ENCODE results near the gene NDRG3. TPM values are rescaled to one million over a fixed set of nuclear protein-coding genes. Genes with fewer than 3 reads are reported as not detected.

Gene NDRG3
- total RNA-seq, 1 donor from 2014 or later, result 33.1 TPM

DNA sequence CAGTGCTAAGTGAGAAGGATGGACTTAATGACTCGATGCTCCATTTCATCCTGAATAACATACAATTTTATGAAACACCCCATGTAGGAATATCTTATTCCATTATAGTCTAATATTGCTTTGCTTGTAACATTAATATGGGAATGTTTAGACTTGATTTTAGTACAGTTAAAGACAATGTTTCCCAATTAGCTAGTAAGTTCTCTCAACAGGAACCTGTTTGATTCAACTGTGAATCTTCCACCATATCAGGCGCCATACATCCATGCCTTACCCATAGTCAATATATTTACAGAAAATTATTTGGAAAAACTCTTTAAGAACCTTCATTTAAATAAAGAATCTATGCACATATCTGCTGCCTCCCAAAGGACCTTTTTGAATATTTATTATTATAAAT lies 3.3 kb downstream of the NDRG3 start:
- H3K27me3 ChIP-seq (ENCODE audit: insufficient read depth, low read length), result no peaks in the 10 kb centered on the region
- peaks cover 11% of the 10 kb centered on the region for H3K4me1 Mint-ChIP-seq (ENCODE audit: low read depth, unreplicated experiment)
- H4K20me1 ChIP-seq (ENCODE audit: insufficient read depth, low read length), result peaks cover 28% of the 10 kb centered on the region

DNA sequence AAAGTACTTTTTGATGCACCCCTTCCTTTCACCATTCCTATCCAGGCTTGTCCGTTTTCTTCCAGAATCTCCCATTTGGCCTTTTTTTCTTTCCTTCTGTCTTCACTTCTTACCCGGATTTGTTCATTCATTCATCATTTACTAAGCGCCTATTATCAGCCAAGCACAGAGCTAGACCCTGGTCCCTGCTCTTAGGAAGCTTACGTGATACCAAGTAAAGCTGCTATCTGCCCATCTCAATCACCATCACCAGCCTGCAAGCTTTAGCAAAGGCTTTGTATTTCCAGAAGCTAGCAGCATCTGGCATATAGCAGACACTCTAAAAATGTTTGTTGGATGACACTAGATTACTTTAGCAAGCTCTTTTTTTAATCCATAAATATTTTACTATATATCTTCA lies 4.8 kb downstream of the NDRG3 start:
- H3K27me3 ChIP-seq (ENCODE audit: insufficient read depth, low read length), result no peaks in the 10 kb centered on the region
- no peak overlapping the region for H3K9ac ChIP-seq (ENCODE audit: low read length)
- H3K27ac Mint-ChIP-seq (ENCODE audit: unreplicated experiment), result no peak overlapping the region
- no peak overlapping the region for H3K4me3 Mint-ChIP-seq (ENCODE audit: unreplicated experiment)
- H3K4me3 ChIP-seq (ENCODE audit: insufficient read depth, low read depth, low read length), result no peak overlapping the region
- H3K36me3 Mint-ChIP-seq (ENCODE audit: low read depth, unreplicated experiment), result no peaks in the 10 kb centered on the region
- TF ChIP-seq, protein P1, sequence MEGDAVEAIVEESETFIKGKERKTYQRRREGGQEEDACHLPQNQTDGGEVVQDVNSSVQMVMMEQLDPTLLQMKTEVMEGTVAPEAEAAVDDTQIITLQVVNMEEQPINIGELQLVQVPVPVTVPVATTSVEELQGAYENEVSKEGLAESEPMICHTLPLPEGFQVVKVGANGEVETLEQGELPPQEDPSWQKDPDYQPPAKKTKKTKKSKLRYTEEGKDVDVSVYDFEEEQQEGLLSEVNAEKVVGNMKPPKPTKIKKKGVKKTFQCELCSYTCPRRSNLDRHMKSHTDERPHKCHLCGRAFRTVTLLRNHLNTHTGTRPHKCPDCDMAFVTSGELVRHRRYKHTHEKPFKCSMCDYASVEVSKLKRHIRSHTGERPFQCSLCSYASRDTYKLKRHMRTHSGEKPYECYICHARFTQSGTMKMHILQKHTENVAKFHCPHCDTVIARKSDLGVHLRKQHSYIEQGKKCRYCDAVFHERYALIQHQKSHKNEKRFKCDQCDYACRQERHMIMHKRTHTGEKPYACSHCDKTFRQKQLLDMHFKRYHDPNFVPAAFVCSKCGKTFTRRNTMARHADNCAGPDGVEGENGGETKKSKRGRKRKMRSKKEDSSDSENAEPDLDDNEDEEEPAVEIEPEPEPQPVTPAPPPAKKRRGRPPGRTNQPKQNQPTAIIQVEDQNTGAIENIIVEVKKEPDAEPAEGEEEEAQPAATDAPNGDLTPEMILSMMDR (IDR thresholded peaks at IDR 0.05; ENCODE audit: insufficient read depth, low read depth, low read length), result no peak
- no peak for TF ChIP-seq EZH2 (IDR thresholded peaks at IDR 0.05; ENCODE audit: insufficient read depth, low read length)
- peaks cover 40% of the 10 kb centered on the region for H4K20me1 ChIP-seq (ENCODE audit: insufficient read depth, low read length)
- no peaks in the 10 kb centered on the region for H3K79me2 ChIP-seq (ENCODE audit: insufficient read depth, low read length)
- H2AFZ ChIP-seq (ENCODE audit: low read depth, low read length), result no peak overlapping the region
- DNase-seq (ENCODE audit: low read depth) (no peak), FAIRE-seq (no peak)
- no peaks in the 10 kb centered on the region for H3K27me3 Mint-ChIP-seq (ENCODE audit: low read depth, unreplicated experiment)
- H3K9me3 Mint-ChIP-seq (ENCODE audit: unreplicated experiment), result no peaks in the 10 kb centered on the region
- H3K27ac ChIP-seq (ENCODE audit: low read depth, low read length), result no peak overlapping the region
- no peaks in the 10 kb centered on the region for H3K36me3 ChIP-seq (ENCODE audit: insufficient read depth, low read length)
- H3K9me3 ChIP-seq (ENCODE audit: insufficient read depth, low read depth, low read length), result no peaks in the 10 kb centered on the region
- peaks cover 13% of the 10 kb centered on the region for H3K4me1 Mint-ChIP-seq (ENCODE audit: low read depth, unreplicated experiment)
- no peak overlapping the region for H3K4me2 ChIP-seq (ENCODE audit: low read length)
- H3K4me1 ChIP-seq (ENCODE audit: insufficient read depth, low read length), result peaks cover 9% of the 10 kb centered on the region

More for the DNA sequence above, 3.3 kb downstream of the NDRG3 start:
- Histone ChIP-seq H3K9me3 (ENCODE audit: insufficient read depth, low read depth, low read length) (no peaks in the 10 kb centered on the region), H3K4me1 (ENCODE audit: insufficient read depth, low read length) (peaks cover 12% of the 10 kb centered on the region), H3K27ac (ENCODE audit: low read depth, low read length) (no peak overlapping the region), H3K4me2 (ENCODE audit: low read length) (no peak overlapping the region), H2AFZ (ENCODE audit: low read depth, low read length) (no peak overlapping the region), H3K79me2 (ENCODE audit: insufficient read depth, low read length) (no peaks in the 10 kb centered on the region), H3K36me3 (ENCODE audit: insufficient read depth, low read length) (no peaks in the 10 kb centered on the region), H3K9ac (ENCODE audit: low read length) (no peak overlapping the region), H3K4me3 (ENCODE audit: insufficient read depth, low read depth, low read length) (no peak overlapping the region)
- no peak for TF ChIP-seq EZH2 (IDR thresholded peaks at IDR 0.05; ENCODE audit: insufficient read depth, low read length)
- TF ChIP-seq, protein P1 (IDR thresholded peaks at IDR 0.05; ENCODE audit: insufficient read depth, low read depth, low read length), result no peak
- no peak overlapping the region for H3K4me3 Mint-ChIP-seq (ENCODE audit: unreplicated experiment)
- no peak overlapping the region for H3K27ac Mint-ChIP-seq (ENCODE audit: unreplicated experiment)
- no peaks in the 10 kb centered on the region for H3K36me3 Mint-ChIP-seq (ENCODE audit: low read depth, unreplicated experiment)
- DNase-seq (ENCODE audit: low read depth), result no peak
- no peaks in the 10 kb centered on the region for H3K27me3 Mint-ChIP-seq (ENCODE audit: low read depth, unreplicated experiment)
- no peaks in the 10 kb centered on the region for H3K9me3 Mint-ChIP-seq (ENCODE audit: unreplicated experiment)
- FAIRE-seq, result no peak

DNA sequence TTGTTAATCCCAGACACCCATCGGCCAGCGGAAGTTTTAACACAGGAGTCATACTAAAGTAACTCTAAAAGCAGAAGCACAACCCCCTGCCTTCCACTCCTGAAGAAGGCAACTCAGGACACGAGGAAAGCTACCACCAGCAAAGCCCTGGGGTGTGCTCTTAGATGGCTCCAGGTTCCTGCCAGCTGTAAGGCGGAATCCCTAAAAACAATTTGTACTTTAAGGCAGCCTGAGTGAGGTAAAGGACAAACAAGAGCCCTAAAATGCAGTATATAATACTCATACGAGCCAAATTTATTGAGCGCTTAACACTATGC lies 8.7 kb downstream of the NDRG3 start:
- Histone ChIP-seq H3K9ac (ENCODE audit: low read length) (no peak overlapping the region), H4K20me1 (ENCODE audit: insufficient read depth, low read length) (peaks cover 47% of the 10 kb centered on the region), H3K4me2 (ENCODE audit: low read length) (no peak overlapping the region), H3K27ac (ENCODE audit: low read depth, low read length) (no peak overlapping the region), H2AFZ (ENCODE audit: low read depth, low read length) (no peak overlapping the region), H3K4me3 (ENCODE audit: insufficient read depth, low read depth, low read length) (no peak overlapping the region), H3K36me3 (ENCODE audit: insufficient read depth, low read length) (no peaks in the 10 kb centered on the region), H3K27me3 (ENCODE audit: insufficient read depth, low read length) (no peaks in the 10 kb centered on the region), H3K9me3 (ENCODE audit: insufficient read depth, low read depth, low read length) (no peaks in the 10 kb centered on the region), H3K4me1 (ENCODE audit: insufficient read depth, low read length) (peaks cover 4% of the 10 kb centered on the region), H3K79me2 (ENCODE audit: insufficient read depth, low read length) (peaks cover under 1% of the 10 kb centered on the region)
- H3K36me3 Mint-ChIP-seq (ENCODE audit: low read depth, unreplicated experiment), result no peaks in the 10 kb centered on the region
- no peak overlapping the region for H3K27ac Mint-ChIP-seq (ENCODE audit: unreplicated experiment)
- H3K4me1 Mint-ChIP-seq (ENCODE audit: low read depth, unreplicated experiment), result peaks cover 17% of the 10 kb centered on the region
- no peak overlapping the region for H3K4me3 Mint-ChIP-seq (ENCODE audit: unreplicated experiment)
- TF ChIP-seq, protein P1 (IDR thresholded peaks at IDR 0.05; ENCODE audit: insufficient read depth, low read depth, low read length), result no peak
- no peak for TF ChIP-seq EZH2 (IDR thresholded peaks at IDR 0.05; ENCODE audit: insufficient read depth, low read length)
- H3K9me3 Mint-ChIP-seq (ENCODE audit: unreplicated experiment), result no peaks in the 10 kb centered on the region
- no peaks in the 10 kb centered on the region for H3K27me3 Mint-ChIP-seq (ENCODE audit: low read depth, unreplicated experiment)
- FAIRE-seq (no peak), DNase-seq (ENCODE audit: low read depth) (no peak)

Measured in astrocyte (in vitro differentiated cells and primary cell).